ENCODE data around the gene LY6G6D. TPM values are rescaled to one million over a fixed set of nuclear protein-coding genes. Genes with fewer than 3 reads are reported as not detected.
A peak's percentile ranks its signal among the peaks of the same experiment; 100 is the strongest.

LY6G6D gene
- total and polyA plus RNA-seq, 2 of the 13 experiments (the other 11 are each of a cell fraction or from before 2014, with no cell fraction given) = not detected

DNA sequence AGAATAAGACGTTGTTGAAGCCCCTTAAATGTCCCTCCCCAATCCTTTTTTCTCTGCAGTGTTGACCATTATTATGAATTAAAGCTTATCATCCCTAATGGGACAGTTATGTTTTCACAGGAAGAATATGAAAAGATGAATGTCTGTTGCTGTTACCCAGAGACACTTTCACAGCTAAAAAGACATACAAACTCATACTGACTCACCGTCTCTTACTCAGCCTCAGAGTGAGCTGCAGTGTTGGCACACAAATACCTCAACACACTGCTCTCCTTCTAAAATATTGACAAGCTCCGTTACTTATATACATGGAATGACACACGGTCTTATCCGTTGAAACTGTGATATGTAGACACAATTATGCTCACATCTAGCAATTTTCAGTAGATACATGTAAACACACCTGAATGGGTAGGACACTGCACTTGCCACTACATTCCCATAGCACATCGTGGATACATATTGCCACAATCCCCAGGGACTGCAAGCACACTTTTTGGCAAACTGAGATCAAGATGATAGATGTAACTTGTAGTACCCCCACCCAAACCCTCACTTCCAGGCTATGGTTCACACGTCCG is 37.7 kb downstream of the LY6G6D start:
- TSS peak; percentile 26 for BruUV-seq (replicated peaks)

More for the DNA sequence above, 37.7 kb downstream of the LY6G6D start:
- H3K27me3 ChIP-seq (ENCODE audit: control insufficient read depth in 1 of 2, insufficient read depth in 2 of 2, low read length in 2 of 2) = no peaks in the 10 kb centered on the region
- no peaks in the 10 kb centered on the region for H3K36me3 ChIP-seq (replicated peaks in 1 of 2; ENCODE audit: control insufficient read depth in 1 of 2, insufficient read depth in 2 of 2, low read length in 2 of 2)
- no peaks in the 10 kb centered on the region for H4K20me1 ChIP-seq (ENCODE audit: insufficient read depth, low read length)
- FAIRE-seq (peak; percentile 32), DNase-seq (ENCODE audit: low spot score) (no peak), ATAC-seq (peak; percentile 33; the same call in 1 of the 3 replicates)
- in situ Hi-C loops (cut with HindIII; ENCODE audit: extremely low pct_ligation_motif_present, low pct_unique_long_range_greater_than_20kb) (no loop called here), intact Hi-C loops (cut with micrococcal nuclease; ENCODE audit: unreplicated experiment) (no loop called here)
- POLR2A ChIA-PET = interaction anchor here (0.8 to 11.5 kb wide), 4 partner anchors 14 to 75 kb away, joined by 3 to 96 read pairs (median 8); partner anchors contain the start of genes CLIC1, HSPA1B, MSH5 and VWA7
- H3K4me3 ChIP-seq (replicated peaks in 1 of 3; ENCODE audit: insufficient read depth in 1 of 3, low read depth in 2 of 3, low read length in 3 of 3) = no peak overlapping the region
- no peaks in the 10 kb centered on the region for H3K9me3 ChIP-seq (ENCODE audit: low read length)
- no peak overlapping the region for H2AFZ ChIP-seq (ENCODE audit: low read length)
- H3K9ac ChIP-seq (ENCODE audit: insufficient read depth, low read depth, low read length) = no peak overlapping the region
- TF ChIP-seq CBX5 (CRISPR knock-in tag; IDR thresholded peaks at IDR 0.05; ENCODE audit: borderline replicate concordance) = no peak
- no peak for TF ChIP-seq ZBTB1 (CRISPR knock-in tag; IDR thresholded peaks at IDR 0.05; ENCODE audit: borderline replicate concordance)
- TF ChIP-seq, protein P1, sequence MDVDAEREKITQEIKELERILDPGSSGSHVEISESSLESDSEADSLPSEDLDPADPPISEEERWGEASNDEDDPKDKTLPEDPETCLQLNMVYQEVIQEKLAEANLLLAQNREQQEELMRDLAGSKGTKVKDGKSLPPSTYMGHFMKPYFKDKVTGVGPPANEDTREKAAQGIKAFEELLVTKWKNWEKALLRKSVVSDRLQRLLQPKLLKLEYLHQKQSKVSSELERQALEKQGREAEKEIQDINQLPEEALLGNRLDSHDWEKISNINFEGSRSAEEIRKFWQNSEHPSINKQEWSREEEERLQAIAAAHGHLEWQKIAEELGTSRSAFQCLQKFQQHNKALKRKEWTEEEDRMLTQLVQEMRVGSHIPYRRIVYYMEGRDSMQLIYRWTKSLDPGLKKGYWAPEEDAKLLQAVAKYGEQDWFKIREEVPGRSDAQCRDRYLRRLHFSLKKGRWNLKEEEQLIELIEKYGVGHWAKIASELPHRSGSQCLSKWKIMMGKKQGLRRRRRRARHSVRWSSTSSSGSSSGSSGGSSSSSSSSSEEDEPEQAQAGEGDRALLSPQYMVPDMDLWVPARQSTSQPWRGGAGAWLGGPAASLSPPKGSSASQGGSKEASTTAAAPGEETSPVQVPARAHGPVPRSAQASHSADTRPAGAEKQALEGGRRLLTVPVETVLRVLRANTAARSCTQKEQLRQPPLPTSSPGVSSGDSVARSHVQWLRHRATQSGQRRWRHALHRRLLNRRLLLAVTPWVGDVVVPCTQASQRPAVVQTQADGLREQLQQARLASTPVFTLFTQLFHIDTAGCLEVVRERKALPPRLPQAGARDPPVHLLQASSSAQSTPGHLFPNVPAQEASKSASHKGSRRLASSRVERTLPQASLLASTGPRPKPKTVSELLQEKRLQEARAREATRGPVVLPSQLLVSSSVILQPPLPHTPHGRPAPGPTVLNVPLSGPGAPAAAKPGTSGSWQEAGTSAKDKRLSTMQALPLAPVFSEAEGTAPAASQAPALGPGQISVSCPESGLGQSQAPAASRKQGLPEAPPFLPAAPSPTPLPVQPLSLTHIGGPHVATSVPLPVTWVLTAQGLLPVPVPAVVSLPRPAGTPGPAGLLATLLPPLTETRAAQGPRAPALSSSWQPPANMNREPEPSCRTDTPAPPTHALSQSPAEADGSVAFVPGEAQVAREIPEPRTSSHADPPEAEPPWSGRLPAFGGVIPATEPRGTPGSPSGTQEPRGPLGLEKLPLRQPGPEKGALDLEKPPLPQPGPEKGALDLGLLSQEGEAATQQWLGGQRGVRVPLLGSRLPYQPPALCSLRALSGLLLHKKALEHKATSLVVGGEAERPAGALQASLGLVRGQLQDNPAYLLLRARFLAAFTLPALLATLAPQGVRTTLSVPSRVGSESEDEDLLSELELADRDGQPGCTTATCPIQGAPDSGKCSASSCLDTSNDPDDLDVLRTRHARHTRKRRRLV (CRISPR knock-in tag; IDR thresholded peaks at IDR 0.05) = no peak
- no peak for TF ChIP-seq SP1 (IDR thresholded peaks at IDR 0.05)
- no peak for TF ChIP-seq SP1 (CRISPR knock-in tag; IDR thresholded peaks at IDR 0.05)
- TF ChIP-seq CENPX (CRISPR knock-in tag; IDR thresholded peaks at IDR 0.05) = no peak
- TF ChIP-seq, protein P2, sequence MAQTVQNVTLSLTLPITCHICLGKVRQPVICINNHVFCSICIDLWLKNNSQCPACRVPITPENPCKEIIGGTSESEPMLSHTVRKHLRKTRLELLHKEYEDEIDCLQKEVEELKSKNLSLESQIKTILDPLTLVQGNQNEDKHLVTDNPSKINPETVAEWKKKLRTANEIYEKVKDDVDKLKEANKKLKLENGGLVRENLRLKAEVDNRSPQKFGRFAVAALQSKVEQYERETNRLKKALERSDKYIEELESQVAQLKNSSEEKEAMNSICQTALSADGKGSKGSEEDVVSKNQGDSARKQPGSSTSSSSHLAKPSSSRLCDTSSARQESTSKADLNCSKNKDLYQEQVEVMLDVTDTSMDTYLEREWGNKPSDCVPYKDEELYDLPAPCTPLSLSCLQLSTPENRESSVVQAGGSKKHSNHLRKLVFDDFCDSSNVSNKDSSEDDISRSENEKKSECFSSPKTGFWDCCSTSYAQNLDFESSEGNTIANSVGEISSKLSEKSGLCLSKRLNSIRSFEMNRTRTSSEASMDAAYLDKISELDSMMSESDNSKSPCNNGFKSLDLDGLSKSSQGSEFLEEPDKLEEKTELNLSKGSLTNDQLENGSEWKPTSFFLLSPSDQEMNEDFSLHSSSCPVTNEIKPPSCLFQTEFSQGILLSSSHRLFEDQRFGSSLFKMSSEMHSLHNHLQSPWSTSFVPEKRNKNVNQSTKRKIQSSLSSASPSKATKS (CRISPR knock-in tag; IDR thresholded peaks at IDR 0.05) = no peak
- TF ChIP-seq, protein P3, sequence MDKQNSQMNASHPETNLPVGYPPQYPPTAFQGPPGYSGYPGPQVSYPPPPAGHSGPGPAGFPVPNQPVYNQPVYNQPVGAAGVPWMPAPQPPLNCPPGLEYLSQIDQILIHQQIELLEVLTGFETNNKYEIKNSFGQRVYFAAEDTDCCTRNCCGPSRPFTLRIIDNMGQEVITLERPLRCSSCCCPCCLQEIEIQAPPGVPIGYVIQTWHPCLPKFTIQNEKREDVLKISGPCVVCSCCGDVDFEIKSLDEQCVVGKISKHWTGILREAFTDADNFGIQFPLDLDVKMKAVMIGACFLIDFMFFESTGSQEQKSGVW (CRISPR knock-in tag; IDR thresholded peaks at IDR 0.05; ENCODE audit: borderline replicate concordance) = no peak
- TF ChIP-seq, protein P4, sequence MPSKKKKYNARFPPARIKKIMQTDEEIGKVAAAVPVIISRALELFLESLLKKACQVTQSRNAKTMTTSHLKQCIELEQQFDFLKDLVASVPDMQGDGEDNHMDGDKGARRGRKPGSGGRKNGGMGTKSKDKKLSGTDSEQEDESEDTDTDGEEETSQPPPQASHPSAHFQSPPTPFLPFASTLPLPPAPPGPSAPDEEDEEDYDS (CRISPR knock-in tag; IDR thresholded peaks at IDR 0.05) = no peak
- no peak for TF ChIP-seq ZNF83 (CRISPR knock-in tag; IDR thresholded peaks at IDR 0.05; ENCODE audit: borderline replicate concordance)
- TF ChIP-seq, protein P5, sequence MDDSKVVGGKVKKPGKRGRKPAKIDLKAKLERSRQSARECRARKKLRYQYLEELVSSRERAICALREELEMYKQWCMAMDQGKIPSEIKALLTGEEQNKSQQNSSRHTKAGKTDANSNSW (CRISPR knock-in tag; IDR thresholded peaks at IDR 0.05; ENCODE audit: borderline replicate concordance) = no peak
- TF ChIP-seq PITX1 (CRISPR knock-in tag; IDR thresholded peaks at IDR 0.05) = no peak
- TF ChIP-seq, protein P6, sequence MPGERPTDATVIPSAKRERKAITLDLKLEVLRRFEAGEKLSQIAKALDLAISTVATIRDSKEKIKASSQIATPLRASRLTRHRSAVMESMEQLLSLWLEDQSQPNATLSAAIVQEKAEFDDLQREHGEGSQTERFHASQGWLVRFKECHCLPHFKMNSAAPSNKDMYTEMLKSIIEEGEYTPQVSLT (CRISPR knock-in tag; IDR thresholded peaks at IDR 0.05; ENCODE audit: borderline replicate concordance, low read depth) = no peak
- TF ChIP-seq ZNF124 (CRISPR knock-in tag; IDR thresholded peaks at IDR 0.05) = no peak
- no peak overlapping the region for H3K27ac ChIP-seq (ENCODE audit: extremely low read length, insufficient read depth, low read length)
- H3K79me2 ChIP-seq (ENCODE audit: insufficient read depth, low read length) = no peaks in the 10 kb centered on the region
- H3K4me1 ChIP-seq (ENCODE audit: insufficient read depth, low read length) = peaks cover 11% of the 10 kb centered on the region
- WGBS (ENCODE audit: low lambda C conversion rate) = 75% methylated on average over 8 of the region's 8 CpGs
- H3K4me2 ChIP-seq (ENCODE audit: low read depth, low read length) = no peak overlapping the region
- CTCF ChIA-PET (ENCODE audit: low intra/inter-chr PET ratio, low total read pairs) = no interaction called here

Measured in HepG2 (cell line).